HCT116 (cell line): ENCODE measurements around the gene BABAM2.

ENCODE experiments used
- EZH2 ChIP-seq: fragments of 200-600 bp; sonication (generic); IDR thresholded peaks from 2 replicates; pipeline ENCODE4 v1.6.1; 2017; ENCODE audit warnings: antibody characterized with exemption, mixed run types
- EZH2phosphoT487 ChIP-seq: fragments of 200-600 bp; IDR thresholded peaks from 2 replicates; pipeline ENCODE4 v1.6.1; 2018; ENCODE audit warnings: antibody characterized with exemption, borderline replicate concordance
- JUND ChIP-seq: IDR thresholded peaks from 2 replicates; pipeline ENCODE4 v1.6.1; 2012
- POLR2A ChIP-seq: IDR thresholded peaks from 2 replicates; pipeline ENCODE4 v1.7.0; 2011; ENCODE audit warnings: borderline replicate concordance; ENCODE audit not compliant: insufficient read depth, insufficient read length; ENCODE audit errors: extremely low read depth
- POLR2AphosphoS5 ChIP-seq: IDR thresholded peaks from 2 replicates; pipeline ENCODE4 v1.6.1; 2011; ENCODE audit warnings: mild to moderate bottlenecking, low read depth, low read length, moderate library complexity
- SIN3A ChIP-seq: IDR thresholded peaks from 2 replicates; pipeline ENCODE4 v1.6.1; 2012; ENCODE audit warnings: low read depth
- SP1 ChIP-seq: IDR thresholded peaks from 2 replicates; pipeline ENCODE4 v1.6.1; 2012; ENCODE audit warnings: low read depth
- TF ChIP-seq, protein P1 (sequence below): IDR thresholded peaks from 2 replicates; pipeline ENCODE4 v1.6.1; 2012; ENCODE audit warnings: low read depth
- TF ChIP-seq, protein P2 (sequence below), 3 experiments: fragments of 200-600 bp in 1 of 3; sonication (generic) in 1 of 3; IDR thresholded peaks in 2 of 3; conservative IDR thresholded peaks in 1 of 3; 2 replicates each; pipeline ENCODE4 v1.5.1; 2012 to 2017; ENCODE audit warnings: low read depth in 2 of 3, low read length in 2 of 3, antibody characterized with exemption in 1 of 3, borderline replicate concordance in 1 of 3, control low read depth in 1 of 3, mild to moderate bottlenecking in 1 of 3, mixed read lengths in 1 of 3, mixed run types in 1 of 3, moderate library complexity in 1 of 3; ENCODE audit not compliant: insufficient read depth in 1 of 3
- TF ChIP-seq, protein P3 (sequence below): IDR thresholded peaks from 2 replicates; pipeline ENCODE4 v1.6.1; 2012

DNA sequence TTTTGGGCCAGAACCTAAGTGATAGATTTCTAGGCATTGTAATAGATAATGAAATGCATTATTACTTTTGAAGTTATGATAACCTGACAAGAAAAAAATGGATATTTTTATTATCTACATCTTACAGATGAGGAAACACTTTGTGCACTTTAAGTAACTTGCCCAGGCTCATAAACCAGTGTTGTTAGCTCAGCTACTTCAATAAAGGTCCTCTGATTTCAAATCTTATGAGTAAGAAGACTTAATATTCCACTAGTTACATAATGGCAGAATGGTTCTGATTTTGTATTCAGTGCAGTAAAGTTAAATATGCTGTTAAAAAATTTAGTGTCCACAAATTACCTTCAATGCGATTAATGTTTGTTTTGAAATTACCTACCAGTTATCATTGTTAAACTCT, 199.0 kb downstream of the BABAM2 start:
- TF ChIP-seq, protein P1, sequence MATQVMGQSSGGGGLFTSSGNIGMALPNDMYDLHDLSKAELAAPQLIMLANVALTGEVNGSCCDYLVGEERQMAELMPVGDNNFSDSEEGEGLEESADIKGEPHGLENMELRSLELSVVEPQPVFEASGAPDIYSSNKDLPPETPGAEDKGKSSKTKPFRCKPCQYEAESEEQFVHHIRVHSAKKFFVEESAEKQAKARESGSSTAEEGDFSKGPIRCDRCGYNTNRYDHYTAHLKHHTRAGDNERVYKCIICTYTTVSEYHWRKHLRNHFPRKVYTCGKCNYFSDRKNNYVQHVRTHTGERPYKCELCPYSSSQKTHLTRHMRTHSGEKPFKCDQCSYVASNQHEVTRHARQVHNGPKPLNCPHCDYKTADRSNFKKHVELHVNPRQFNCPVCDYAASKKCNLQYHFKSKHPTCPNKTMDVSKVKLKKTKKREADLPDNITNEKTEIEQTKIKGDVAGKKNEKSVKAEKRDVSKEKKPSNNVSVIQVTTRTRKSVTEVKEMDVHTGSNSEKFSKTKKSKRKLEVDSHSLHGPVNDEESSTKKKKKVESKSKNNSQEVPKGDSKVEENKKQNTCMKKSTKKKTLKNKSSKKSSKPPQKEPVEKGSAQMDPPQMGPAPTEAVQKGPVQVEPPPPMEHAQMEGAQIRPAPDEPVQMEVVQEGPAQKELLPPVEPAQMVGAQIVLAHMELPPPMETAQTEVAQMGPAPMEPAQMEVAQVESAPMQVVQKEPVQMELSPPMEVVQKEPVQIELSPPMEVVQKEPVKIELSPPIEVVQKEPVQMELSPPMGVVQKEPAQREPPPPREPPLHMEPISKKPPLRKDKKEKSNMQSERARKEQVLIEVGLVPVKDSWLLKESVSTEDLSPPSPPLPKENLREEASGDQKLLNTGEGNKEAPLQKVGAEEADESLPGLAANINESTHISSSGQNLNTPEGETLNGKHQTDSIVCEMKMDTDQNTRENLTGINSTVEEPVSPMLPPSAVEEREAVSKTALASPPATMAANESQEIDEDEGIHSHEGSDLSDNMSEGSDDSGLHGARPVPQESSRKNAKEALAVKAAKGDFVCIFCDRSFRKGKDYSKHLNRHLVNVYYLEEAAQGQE: no peak
- TF ChIP-seq JUND: no peak
- TF ChIP-seq, protein P2, sequence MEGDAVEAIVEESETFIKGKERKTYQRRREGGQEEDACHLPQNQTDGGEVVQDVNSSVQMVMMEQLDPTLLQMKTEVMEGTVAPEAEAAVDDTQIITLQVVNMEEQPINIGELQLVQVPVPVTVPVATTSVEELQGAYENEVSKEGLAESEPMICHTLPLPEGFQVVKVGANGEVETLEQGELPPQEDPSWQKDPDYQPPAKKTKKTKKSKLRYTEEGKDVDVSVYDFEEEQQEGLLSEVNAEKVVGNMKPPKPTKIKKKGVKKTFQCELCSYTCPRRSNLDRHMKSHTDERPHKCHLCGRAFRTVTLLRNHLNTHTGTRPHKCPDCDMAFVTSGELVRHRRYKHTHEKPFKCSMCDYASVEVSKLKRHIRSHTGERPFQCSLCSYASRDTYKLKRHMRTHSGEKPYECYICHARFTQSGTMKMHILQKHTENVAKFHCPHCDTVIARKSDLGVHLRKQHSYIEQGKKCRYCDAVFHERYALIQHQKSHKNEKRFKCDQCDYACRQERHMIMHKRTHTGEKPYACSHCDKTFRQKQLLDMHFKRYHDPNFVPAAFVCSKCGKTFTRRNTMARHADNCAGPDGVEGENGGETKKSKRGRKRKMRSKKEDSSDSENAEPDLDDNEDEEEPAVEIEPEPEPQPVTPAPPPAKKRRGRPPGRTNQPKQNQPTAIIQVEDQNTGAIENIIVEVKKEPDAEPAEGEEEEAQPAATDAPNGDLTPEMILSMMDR (IDR thresholded peaks at IDR 0.05 in 2 of 3, conservative IDR thresholded peaks at IDR 0.05 in 1 of 3; ENCODE audit: borderline replicate concordance in 1 of 3, insufficient read depth in 1 of 3, low read depth in 2 of 3, low read length in 2 of 3): no peak
- no peak for TF ChIP-seq POLR2AphosphoS5
- TF ChIP-seq EZH2phosphoT487: no peak
- TF ChIP-seq SIN3A: no peak
- TF ChIP-seq POLR2A: no peak
- no peak for TF ChIP-seq EZH2
- TF ChIP-seq SP1: no peak
- TF ChIP-seq, protein P3, sequence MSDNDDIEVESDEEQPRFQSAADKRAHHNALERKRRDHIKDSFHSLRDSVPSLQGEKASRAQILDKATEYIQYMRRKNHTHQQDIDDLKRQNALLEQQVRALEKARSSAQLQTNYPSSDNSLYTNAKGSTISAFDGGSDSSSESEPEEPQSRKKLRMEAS: no peak
